ENCODE measurements around the gene BRWD1.

DNA sequence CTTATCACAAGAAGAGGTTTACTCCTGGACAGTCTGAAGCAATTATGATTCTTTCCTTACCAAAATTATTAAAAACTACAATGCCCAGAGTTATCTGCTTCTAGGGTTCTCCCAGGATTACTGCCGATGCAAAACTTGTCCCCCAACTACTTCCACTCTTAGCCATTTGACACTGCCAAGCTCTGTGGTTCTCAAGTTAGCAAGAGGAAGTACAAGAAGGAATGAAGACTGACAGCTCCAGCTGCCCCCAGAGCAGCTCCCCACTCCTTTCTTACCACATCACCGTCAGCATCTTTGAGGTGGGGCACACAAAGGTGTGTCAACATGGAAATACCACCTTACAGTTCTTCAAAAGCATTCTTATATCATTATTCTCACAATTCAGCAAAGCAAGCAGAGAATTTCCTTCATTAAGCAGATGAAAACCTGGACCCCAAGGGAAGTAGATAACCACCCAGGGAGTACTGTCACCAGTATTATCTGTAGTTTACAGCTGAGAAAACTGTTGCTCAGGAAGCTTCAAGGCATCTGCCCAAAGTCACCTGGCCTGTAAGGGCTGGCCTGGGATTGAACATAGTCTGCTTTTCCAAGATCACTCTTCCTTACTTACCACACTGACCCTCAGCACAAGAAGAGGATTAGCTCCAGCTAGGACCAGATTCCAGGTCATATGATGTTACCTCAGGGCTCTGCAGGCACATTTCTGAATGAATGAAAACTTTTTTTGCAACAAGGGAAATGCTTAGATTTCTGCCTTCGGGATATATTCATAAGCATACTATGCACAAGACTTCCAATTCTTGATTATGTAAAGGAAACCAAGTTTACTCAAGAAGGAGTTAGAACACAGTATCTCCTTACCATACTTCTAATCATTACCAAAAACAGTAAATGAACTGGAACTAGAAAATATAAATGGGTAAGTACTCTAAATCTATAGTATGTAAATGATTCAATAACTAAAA, 139.4 kb downstream of the BRWD1 start:
- TF ChIP-seq, protein P1, sequence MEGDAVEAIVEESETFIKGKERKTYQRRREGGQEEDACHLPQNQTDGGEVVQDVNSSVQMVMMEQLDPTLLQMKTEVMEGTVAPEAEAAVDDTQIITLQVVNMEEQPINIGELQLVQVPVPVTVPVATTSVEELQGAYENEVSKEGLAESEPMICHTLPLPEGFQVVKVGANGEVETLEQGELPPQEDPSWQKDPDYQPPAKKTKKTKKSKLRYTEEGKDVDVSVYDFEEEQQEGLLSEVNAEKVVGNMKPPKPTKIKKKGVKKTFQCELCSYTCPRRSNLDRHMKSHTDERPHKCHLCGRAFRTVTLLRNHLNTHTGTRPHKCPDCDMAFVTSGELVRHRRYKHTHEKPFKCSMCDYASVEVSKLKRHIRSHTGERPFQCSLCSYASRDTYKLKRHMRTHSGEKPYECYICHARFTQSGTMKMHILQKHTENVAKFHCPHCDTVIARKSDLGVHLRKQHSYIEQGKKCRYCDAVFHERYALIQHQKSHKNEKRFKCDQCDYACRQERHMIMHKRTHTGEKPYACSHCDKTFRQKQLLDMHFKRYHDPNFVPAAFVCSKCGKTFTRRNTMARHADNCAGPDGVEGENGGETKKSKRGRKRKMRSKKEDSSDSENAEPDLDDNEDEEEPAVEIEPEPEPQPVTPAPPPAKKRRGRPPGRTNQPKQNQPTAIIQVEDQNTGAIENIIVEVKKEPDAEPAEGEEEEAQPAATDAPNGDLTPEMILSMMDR (IDR thresholded peaks at IDR 0.05), result no peak
- no peak for TF ChIP-seq POLR2A (IDR thresholded peaks at IDR 0.05)
